Activated naive CD4-positive, alpha-beta T cell treated with anti-CD3 and anti-CD28 coated beads for 36 hours (primary cell): ENCODE measurements around the gene L3MBTL3. TPM values are rescaled to one million over a fixed set of nuclear protein-coding genes. Genes with fewer than 3 reads are reported as not detected.

Source experiments
- CTCF ChIA-PET: fragments of 350-600 bp; sonication (Branson Sonifier 250); formaldehyde crosslinking; loops from one replicate; lab custom pipeline; 2021; ENCODE audit warnings: antibody characterized with exemption; lab: Charles Lee
- DNase-seq: peaks from one replicate; pipeline ENCODE4 v3.0.0-alpha.2; 2020
- H3K27ac Mint-ChIP-seq: one replicate; pipeline ENCODE4 v1.8.0; 2021; ENCODE audit warnings: mild to moderate bottlenecking, mixed read lengths
- H3K27me3 Mint-ChIP-seq: one replicate; pipeline ENCODE4 v1.8.0; 2021; ENCODE audit warnings: low read depth, mixed read lengths
- H3K36me3 Mint-ChIP-seq: one replicate; pipeline ENCODE4 v1.8.0; 2021; ENCODE audit warnings: low read depth, mixed read lengths
- H3K4me1 Mint-ChIP-seq: one replicate; pipeline ENCODE4 v1.8.0; 2021; ENCODE audit warnings: low read depth, mixed read lengths
- H3K4me3 Mint-ChIP-seq: one replicate; pipeline ENCODE4 v1.8.0; 2021; ENCODE audit warnings: mild to moderate bottlenecking, moderate library complexity, mixed read lengths
- H3K9me3 Mint-ChIP-seq: one replicate; pipeline ENCODE4 v1.8.0; 2021; ENCODE audit warnings: mixed read lengths
- intact Hi-C: fragments of 100-400 bp; cut with micrococcal nuclease; formaldehyde crosslinking; loops from one replicate; pipeline ENCODE4 v1.15.1; 2023
- total RNA-seq, 2 experiments: library from RNA; stranded (reverse); gene quantifications; one replicate each; pipeline ENCODE4 v1.2.3, GENCODE V29; 2021

The L3MBTL3 gene
- total RNA-seq, 2 experiments from 2014 or later: 3.1 to 5.0 TPM

DNA sequence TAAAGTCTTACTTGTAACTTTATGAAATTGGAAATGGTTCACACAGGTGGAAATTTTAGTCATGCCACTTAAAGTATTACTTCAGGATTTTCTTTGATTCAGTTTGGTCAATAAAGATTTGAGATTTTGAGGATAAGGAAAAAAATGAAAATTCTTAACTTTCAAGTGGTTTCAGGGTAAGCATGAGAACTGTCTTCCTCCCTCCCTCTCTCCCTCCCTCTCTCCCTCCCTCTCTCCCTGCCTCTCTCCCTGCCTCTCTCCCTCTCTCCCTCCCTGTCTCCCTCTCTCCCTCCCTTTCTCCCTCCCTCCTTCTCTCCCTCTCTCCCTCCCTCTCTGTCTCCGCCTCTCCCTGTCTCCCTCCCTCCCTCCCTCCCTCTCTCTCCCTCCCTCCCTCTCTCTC lies 36.9 kb downstream of the L3MBTL3 start:
- H3K4me1 Mint-ChIP-seq: peaks cover 11% of the 10 kb centered on the region
- no peaks in the 10 kb centered on the region for H3K9me3 Mint-ChIP-seq
- intact Hi-C loops: no loop called here
- peaks cover 42% of the 10 kb centered on the region for H3K36me3 Mint-ChIP-seq
- H3K27ac Mint-ChIP-seq: no peak overlapping the region
- CTCF ChIA-PET: interaction anchor here (0.6 to 2.0 kb wide), 3 partner anchors 10 to 329 kb away, joined by 3 to 5 read pairs (median 4); no protein-coding TSS in a partner anchor
- DNase-seq: no peak
- no peaks in the 10 kb centered on the region for H3K27me3 Mint-ChIP-seq
- no peak overlapping the region for H3K4me3 Mint-ChIP-seq

DNA sequence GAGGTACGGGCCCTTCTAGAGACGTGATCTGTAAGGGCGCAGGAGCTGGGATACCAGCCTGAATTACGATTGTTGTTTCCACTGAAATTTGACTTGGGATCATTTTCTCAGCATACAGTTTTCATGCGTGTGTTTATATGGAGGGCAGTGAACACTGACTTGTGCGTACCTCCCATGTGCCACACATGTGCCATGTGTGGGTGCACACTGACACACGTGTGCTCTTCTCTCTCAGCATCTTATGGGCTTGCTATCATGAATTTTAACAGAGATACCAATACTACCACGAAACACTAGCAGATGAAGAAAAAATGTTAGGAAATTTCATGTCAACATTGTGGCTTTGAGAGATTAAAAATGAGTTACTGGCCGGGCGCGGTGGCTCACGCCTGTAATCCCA lies 39.1 kb downstream of the L3MBTL3 start:
- Mint-ChIP-seq H3K36me3 (peaks cover 43% of the 10 kb centered on the region), H3K4me3 (no peak overlapping the region)

GRCh38 chr6:130063806-130064205 lies 45.4 kb downstream of the L3MBTL3 start:
- H3K27me3 Mint-ChIP-seq: no peaks in the 10 kb centered on the region
- intact Hi-C loops: no loop called here
- H3K9me3 Mint-ChIP-seq: no peaks in the 10 kb centered on the region
- no peaks in the 10 kb centered on the region for H3K4me1 Mint-ChIP-seq
- DNase-seq: no peak
- CTCF ChIA-PET: interaction anchor here (0.6 kb wide), 1 partner anchor 334 kb away, joined by 3 read pairs; no protein-coding TSS in a partner anchor
- no peak overlapping the region for H3K4me3 Mint-ChIP-seq
- H3K36me3 Mint-ChIP-seq: peaks cover 11% of the 10 kb centered on the region
- no peak overlapping the region for H3K27ac Mint-ChIP-seq

More for the DNA sequence above, 39.1 kb downstream of the L3MBTL3 start:
- CTCF ChIA-PET: no interaction called here
- intact Hi-C loops: no loop called here
- Mint-ChIP-seq H3K4me1 (peaks cover 11% of the 10 kb centered on the region), H3K9me3 (no peaks in the 10 kb centered on the region), H3K27me3 (no peaks in the 10 kb centered on the region), H3K27ac (no peak overlapping the region)
- no peak for DNase-seq

DNA sequence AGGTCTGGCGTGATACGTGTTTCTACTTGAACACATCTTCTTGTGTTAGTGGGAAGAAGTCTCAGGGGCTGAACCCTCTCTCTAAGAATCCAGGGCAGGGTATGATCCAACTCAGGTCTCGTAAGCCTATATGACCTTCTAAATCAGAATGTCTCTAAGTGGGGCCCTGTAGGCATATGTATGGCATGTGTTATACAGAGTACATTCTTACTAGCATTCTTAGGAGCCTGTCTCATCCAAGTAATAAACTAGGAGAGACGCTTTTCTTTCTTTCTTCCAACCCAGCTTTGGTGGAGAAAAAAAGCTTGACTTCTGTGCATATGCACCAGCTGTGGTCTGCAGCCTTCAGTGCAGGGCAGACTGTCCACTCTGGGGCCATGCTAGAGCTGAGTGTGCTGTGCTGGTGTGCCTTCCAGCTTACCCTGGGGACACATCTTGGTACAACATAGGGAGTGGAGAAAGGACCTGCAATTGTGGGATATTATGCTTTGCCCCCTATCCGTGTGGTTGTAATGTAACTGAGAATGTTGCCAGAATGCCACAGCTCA lies 47.3 kb downstream of the L3MBTL3 start:
- no peaks in the 10 kb centered on the region for H3K4me1 Mint-ChIP-seq
- DNase-seq: no peak
- no peak overlapping the region for H3K4me3 Mint-ChIP-seq
- intact Hi-C loops: no loop called here
- H3K9me3 Mint-ChIP-seq: no peaks in the 10 kb centered on the region
- H3K27me3 Mint-ChIP-seq: no peaks in the 10 kb centered on the region
- H3K27ac Mint-ChIP-seq: no peak overlapping the region
- H3K36me3 Mint-ChIP-seq: peaks cover 14% of the 10 kb centered on the region
- CTCF ChIA-PET: interaction anchor here (1.6 kb wide), 1 partner anchor 10 kb away, joined by 5 read pairs; no protein-coding TSS in a partner anchor

DNA sequence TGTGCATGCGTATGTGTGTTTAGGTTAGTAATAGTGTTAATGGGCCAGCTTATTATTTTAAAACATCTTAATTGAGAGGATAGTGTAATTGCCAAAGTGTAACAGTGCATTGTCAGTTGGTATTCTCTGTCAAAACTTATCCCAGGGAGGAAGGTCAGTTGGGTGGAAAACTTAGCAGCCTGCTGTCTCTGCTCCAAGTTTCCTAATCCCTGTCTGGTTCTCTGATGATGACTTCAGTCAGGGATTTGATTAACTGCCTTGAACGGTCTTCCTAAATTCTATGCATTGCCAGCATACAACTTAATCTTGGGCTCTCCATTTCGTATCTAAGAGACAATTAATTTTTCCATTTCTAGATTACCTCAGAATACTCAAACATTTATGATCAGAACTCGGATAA lies 51.1 kb downstream of the L3MBTL3 start:
- H3K4me3 Mint-ChIP-seq: no peak overlapping the region

DNA sequence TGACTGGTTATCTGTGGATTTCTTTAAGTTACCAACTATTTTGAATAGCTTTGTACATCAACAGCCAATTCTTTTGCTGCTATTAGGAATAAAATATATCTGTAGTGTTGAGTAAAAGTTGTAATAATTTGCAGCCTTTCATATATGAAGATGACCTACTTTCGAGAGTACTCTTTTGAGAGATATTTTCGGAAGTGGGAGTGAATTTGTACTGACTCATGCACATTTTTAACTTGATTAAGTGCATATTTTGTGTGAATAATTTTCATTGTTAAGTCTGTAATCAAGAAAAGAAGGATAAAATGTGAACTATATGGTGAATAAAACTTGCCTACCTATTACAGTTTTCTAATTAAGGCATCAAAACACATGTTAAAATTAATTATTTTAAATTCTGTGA lies 51.9 kb downstream of the L3MBTL3 start:
- Mint-ChIP-seq H3K27me3 (no peaks in the 10 kb centered on the region), H3K4me3 (no peak overlapping the region), H3K36me3 (peaks cover 6% of the 10 kb centered on the region), H3K4me1 (peaks cover 5% of the 10 kb centered on the region), H3K27ac (no peak overlapping the region), H3K9me3 (no peaks in the 10 kb centered on the region)
- CTCF ChIA-PET: no interaction called here
- DNase-seq: no peak
- intact Hi-C loops: no loop called here

More for the DNA sequence above, 51.1 kb downstream of the L3MBTL3 start:
- Mint-ChIP-seq H3K4me1 (no peaks in the 10 kb centered on the region), H3K27ac (no peak overlapping the region), H3K36me3 (peaks cover 6% of the 10 kb centered on the region), H3K9me3 (no peaks in the 10 kb centered on the region), H3K27me3 (no peaks in the 10 kb centered on the region)
- intact Hi-C loops: no loop called here
- DNase-seq: no peak
- CTCF ChIA-PET: no interaction called here

DNA sequence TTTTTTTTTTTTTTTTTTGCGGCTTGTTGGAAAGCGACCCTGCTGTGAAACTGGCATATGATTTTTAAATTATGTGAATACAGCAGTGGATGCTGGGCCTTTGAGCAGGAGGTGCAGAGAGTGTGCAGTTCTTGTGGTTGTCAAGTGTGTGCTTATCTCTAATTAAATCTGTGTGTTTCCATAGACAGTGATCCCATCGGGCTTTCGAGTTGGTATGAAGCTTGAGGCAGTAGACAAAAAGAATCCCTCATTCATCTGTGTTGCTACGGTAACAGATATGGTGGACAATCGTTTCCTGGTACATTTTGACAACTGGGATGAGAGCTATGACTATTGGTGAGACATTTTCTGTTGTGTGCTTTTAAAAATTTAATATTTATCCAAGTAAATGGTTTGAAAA lies 52.4 kb downstream of the L3MBTL3 start:
- Mint-ChIP-seq H3K27me3 (no peaks in the 10 kb centered on the region), H3K9me3 (no peaks in the 10 kb centered on the region), H3K4me1 (peaks cover 10% of the 10 kb centered on the region), H3K36me3 (peaks cover 6% of the 10 kb centered on the region), H3K4me3 (no peak overlapping the region), H3K27ac (no peak overlapping the region)
- no peak for DNase-seq
- CTCF ChIA-PET: no interaction called here
- intact Hi-C loops: no loop called here

GRCh38 chr6:130075879-130076460 lies 57.6 kb downstream of the L3MBTL3 start:
- intact Hi-C loops: loop anchor here (1.0 to 5.0 kb wide), 3 partner anchors 55 to 796 kb away; no protein-coding TSS in a partner anchor
- Mint-ChIP-seq H3K9me3 (no peaks in the 10 kb centered on the region), H3K4me1 (peaks cover 14% of the 10 kb centered on the region), H3K27ac (no peak overlapping the region), H3K27me3 (no peaks in the 10 kb centered on the region), H3K36me3 (peaks cover 9% of the 10 kb centered on the region), H3K4me3 (no peak overlapping the region)
- CTCF ChIA-PET: interaction anchor here (3.0 kb wide), 1 partner anchor 206 kb away, joined by 14 read pairs; no protein-coding TSS in a partner anchor
- no peak for DNase-seq

DNA sequence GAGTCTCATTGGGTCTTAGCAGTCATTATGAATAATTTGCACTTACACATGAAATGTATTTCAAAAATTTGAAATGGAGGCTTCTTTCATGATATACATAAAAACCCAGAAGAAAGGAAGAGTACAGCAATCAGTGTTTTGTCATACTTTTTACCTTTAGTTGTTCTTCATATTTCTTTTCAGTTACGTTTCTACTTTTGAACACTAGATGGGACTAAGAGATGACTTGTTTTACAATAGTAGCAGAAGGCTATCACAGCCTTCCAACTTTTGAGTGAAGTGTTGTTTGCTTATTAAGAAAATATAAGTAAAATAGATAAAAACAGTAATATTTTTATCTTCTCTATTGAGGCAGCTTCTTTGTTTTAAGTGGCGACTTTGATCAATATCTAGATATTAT lies 58.1 kb downstream of the L3MBTL3 start:
- no peaks in the 10 kb centered on the region for H3K9me3 Mint-ChIP-seq

GRCh38 chr6:130090796-130091195 lies 72.4 kb downstream of the L3MBTL3 start:
- no peak for DNase-seq
- H3K9me3 Mint-ChIP-seq: peaks cover 2% of the 10 kb centered on the region
- H3K27ac Mint-ChIP-seq: no peak overlapping the region
- no peaks in the 10 kb centered on the region for H3K27me3 Mint-ChIP-seq
- peaks cover 15% of the 10 kb centered on the region for H3K4me1 Mint-ChIP-seq
- intact Hi-C loops: no loop called here
- H3K4me3 Mint-ChIP-seq: no peak overlapping the region
- peaks cover 26% of the 10 kb centered on the region for H3K36me3 Mint-ChIP-seq
- CTCF ChIA-PET: no interaction called here

More for the DNA sequence above, 58.1 kb downstream of the L3MBTL3 start:
- Mint-ChIP-seq H3K36me3 (peaks cover 10% of the 10 kb centered on the region), H3K4me3 (no peak overlapping the region), H3K27ac (no peak overlapping the region), H3K4me1 (peaks cover 14% of the 10 kb centered on the region), H3K27me3 (no peaks in the 10 kb centered on the region)
- intact Hi-C loops: loop anchor here (1.0 to 5.0 kb wide), 3 partner anchors 54 to 796 kb away; no protein-coding TSS in a partner anchor
- CTCF ChIA-PET: interaction anchor here (3.0 kb wide), 1 partner anchor 206 kb away, joined by 14 read pairs; no protein-coding TSS in a partner anchor
- DNase-seq: no peak

DNA sequence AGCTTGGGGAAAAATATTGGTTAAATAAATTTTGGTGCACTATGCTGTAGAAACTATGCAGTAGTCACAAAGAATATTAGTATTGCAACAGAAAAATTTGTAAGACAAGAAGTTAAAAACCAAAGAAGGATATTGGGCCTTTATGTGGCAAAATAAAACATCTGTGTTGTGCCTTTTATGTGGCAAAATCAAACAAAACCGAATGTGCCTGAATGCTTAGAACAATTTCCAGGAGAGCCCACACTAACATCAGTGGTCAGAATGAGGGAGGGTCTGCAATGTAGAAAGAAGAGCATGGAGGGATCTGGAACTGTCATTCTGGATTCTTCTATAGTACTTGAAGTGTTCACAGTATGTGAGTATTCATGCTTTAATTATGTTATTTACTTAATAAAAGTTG lies 75.2 kb downstream of the L3MBTL3 start:
- DNase-seq: no peak
- CTCF ChIA-PET: no interaction called here
- H3K36me3 Mint-ChIP-seq: peaks cover 21% of the 10 kb centered on the region
- no peak overlapping the region for H3K27ac Mint-ChIP-seq
- H3K27me3 Mint-ChIP-seq: no peaks in the 10 kb centered on the region
- no peak overlapping the region for H3K4me3 Mint-ChIP-seq
- peaks cover 2% of the 10 kb centered on the region for H3K9me3 Mint-ChIP-seq
- H3K4me1 Mint-ChIP-seq: peaks cover 15% of the 10 kb centered on the region
- intact Hi-C loops: no loop called here

GRCh38 chr6:130098317-130098716 lies 79.9 kb downstream of the L3MBTL3 start:
- DNase-seq: no peak
- Mint-ChIP-seq H3K4me3 (no peak overlapping the region), H3K9me3 (no peaks in the 10 kb centered on the region), H3K27me3 (no peaks in the 10 kb centered on the region), H3K4me1 (peaks cover 3% of the 10 kb centered on the region), H3K27ac (no peak overlapping the region), H3K36me3 (peaks cover 23% of the 10 kb centered on the region)
- intact Hi-C loops: no loop called here
- CTCF ChIA-PET: no interaction called here

GRCh38 chr6:130099119-130099518 lies 80.7 kb downstream of the L3MBTL3 start:
- Mint-ChIP-seq H3K9me3 (no peaks in the 10 kb centered on the region), H3K27ac (no peak overlapping the region), H3K27me3 (no peaks in the 10 kb centered on the region), H3K4me1 (no peaks in the 10 kb centered on the region), H3K4me3 (no peak overlapping the region), H3K36me3 (peaks cover 22% of the 10 kb centered on the region)
- intact Hi-C loops: no loop called here
- CTCF ChIA-PET: no interaction called here
- no peak for DNase-seq
